GM18907 (cell line): Measurements from ENCODE around the gene ARID2.

Experiments used
- ATAC-seq: cut with Tn5 transposase; IDR thresholded peaks from one replicate; pipeline ENCODE4 v1.9.1; 2021; ENCODE audit warnings: mild to moderate bottlenecking, moderate library complexity; ENCODE audit not compliant: unreplicated experiment

Gene ARID2

DNA sequence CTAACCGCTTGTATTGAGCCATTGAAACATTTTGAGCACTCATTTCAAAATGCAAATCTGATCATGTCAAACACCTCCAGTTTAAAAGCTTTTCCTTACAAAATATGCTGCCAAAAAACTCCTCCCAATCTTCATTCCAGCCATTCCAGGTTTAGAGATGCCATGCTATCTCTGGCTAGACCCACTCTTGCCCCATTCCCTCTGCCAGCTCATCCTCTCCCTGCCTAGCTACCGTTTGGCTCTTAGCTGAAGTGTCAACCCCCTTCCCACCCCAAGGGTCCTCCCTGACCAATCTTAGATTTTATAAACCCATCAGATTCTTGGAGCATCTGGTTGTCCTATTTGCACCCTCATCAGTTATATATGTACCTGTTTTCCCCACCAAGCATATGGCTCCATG lies 185.9 kb downstream of the ARID2 start:
- no peak for ATAC-seq

DNA sequence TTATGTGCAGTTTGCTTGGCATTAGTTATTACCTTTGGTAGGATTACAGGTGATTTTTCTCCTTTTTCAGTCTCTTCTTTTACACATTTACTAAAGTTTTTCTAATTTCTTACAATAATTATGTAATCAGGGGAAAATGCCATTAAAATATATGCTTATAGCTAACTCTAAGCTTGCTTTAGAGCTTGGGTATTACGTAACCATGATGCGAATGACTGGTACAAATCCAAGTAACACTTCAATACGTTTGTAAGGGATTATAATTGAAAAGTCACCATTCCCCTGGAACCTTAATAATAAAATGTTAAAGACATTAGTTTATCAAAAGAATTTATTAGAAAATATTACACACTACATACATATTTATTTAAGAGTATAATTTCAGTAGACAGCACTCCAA lies 189.3 kb downstream of the ARID2 start:
- ATAC-seq: no peak

DNA sequence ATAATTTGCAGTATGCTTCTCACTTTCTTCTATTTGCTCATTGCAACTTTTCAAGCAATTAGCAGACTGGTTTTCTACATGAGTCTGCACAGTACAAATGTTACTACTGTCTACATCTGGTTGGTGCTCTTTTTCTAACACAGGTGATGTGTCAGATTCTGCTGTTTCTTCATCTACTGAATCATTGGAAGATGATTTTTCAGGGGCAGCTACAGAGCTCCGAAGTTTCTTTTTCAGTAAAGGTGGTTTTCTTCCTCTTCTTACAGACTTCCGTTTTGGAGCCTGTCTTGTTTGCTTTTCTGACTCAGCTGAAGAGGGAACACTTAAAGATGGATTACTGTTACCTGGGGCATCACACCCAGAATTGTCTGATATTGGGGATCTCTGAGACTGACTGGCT lies 198.8 kb downstream of the ARID2 start:
- no peak for ATAC-seq

DNA sequence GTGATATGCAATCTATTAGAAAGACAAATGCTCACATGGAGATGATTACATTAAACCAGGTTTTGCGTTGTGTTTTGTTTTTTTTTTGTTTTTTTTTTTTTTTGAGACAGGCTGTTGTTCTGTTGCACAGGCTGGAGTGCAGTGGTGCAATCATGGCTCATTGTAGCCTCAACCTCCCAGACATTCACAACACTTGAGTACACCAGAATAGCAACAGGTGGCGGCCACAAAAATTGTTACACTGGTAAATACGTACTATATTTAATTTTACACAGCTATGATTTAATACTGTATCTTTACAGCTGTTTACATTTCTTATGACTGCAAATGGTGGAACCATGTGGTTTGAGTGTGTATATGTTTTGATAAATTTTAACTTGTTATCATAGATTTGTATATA lies 200.9 kb downstream of the ARID2 start:
- no peak for ATAC-seq

DNA sequence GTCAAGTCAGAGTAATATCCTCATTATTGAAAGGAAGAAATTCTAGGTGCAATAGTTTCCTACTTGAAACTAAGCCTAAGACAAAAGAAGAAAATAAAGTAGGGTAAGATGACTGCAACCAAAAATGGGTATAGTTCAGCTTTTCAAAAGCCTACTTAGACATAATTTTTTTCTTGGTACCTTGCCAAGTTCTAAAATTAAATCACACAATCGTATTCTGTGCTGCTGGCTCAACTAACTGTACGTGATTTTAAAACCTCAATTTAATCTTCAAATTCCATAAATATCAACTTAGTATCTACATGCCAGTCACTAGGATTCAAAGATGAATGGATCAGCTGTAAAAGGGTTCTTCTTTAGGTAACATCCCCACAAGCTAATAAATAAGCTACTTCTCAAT lies 204.0 kb downstream of the ARID2 start:
- no peak for ATAC-seq

DNA sequence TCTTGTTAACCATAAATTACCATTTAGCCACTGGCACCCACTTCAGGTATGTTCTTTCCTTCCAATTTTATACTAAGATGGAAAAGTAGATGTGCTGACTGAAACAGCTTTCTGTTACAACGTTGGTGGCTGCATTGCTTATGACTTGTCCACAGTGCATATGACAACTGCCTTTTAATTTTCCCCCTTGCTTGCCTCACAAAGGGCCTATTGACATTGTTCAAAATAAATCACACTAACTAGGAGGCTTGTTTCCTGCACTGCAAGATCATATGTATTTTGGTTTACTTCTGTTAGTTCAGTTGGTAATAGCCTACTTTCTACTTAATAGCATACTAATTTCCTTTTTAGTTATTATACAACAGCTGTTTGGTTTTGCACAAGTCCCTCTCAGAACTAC lies 205.4 kb downstream of the ARID2 start:
- ATAC-seq: no peak

DNA sequence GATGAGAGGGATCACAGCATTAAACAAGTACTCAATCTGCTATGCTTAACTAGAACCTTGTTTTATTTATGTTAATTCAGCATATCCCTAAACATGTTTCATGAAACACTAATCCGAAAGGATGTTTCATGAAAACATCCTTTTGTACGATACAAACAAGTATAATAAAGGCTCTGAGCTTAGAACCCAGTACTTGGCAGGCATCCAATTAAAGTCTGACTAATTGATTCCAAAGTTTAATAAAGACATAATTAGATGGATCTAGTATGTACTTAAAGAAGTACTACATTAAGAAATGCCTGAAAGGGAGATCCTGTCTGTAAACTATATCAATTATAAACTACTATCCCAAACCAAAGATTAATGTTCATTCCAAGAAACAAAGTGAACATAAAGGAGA lies 209.1 kb downstream of the ARID2 start:
- ATAC-seq: no peak

DNA sequence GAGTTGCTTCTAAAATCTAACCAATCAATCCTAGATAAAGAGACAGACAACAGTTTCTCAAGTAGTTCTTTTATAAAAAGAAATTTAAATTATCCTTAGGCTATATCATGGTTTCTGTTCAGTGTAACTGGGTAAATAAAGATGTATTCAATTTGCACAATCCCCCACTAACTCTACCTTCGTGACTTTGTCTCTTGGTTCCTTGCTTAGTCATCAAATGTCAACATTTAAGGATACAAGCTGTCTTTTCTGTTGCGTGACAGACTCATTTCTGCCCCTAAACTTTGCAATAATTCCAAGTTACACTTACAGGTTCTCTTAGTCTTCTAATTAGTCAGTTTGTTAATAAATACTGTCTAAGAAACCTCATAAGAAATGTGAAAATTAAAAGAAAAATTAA lies 210.3 kb downstream of the ARID2 start:
- ATAC-seq: no peak

DNA sequence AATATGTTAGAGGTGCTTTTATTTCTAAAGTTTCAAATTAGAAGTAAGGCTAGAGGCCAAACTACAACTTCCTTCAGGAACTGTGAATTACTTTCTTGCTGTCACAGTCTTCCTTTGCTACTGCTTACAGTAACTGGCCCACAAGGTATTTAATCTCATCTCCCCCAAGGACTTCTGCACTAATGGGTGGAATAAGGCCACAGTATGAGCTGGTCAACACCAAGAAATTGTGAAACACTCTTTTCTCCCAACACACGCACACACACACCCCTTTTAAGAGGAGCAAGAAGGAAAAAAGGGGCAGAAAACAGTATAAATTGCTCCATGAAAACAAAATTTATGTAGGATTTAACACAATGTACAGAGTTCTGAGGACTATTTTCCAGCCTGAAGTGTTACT lies 215.3 kb downstream of the ARID2 start:
- no peak for ATAC-seq

DNA sequence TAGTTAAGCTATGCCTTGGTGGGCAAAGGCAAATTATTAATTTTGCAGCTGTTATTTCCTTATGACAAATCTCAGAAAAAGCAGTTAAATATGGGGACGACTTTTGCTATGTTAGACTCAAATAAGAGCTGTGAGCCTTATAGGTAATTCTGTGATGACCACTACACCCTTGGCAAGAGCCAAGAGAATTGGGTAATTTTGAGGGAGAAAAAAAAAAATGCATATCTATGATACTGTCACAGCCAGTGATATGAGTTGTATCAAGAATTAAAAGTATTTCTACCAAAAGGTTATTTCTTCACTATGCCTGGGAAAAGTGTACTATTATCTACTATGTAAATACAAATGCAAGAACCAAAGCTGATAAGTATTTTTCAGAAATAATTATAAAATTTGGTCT lies 216.9 kb downstream of the ARID2 start:
- ATAC-seq: no peak

DNA sequence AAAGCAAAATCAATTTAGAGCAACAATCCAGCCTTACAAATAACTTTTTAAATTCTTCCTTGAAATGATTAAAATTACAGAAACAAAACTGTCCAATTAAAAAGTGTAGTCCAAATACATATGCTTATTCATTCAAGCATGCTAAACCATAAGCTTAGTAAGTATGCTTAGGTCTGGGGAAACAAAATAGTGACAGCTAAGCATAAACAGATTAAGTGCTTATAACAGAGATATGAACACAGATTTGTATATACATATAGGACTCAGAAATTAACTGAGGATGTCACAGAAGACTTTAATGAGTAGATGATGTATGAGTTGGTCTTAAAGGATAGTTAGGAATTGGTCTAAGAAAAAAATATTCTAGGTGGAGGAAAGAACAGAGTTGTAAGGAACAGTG lies 219.0 kb downstream of the ARID2 start:
- ATAC-seq: no peak
